ENCODE measurements around the gene MAX. TPM values are rescaled to one million over a fixed set of nuclear protein-coding genes. Genes with fewer than 3 reads are reported as not detected.

Gene MAX, protein sequence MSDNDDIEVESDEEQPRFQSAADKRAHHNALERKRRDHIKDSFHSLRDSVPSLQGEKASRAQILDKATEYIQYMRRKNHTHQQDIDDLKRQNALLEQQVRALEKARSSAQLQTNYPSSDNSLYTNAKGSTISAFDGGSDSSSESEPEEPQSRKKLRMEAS
- total RNA-seq (2021; fragmentation: NEBNext Ultra II Directional; extraction: Animal tissue kit (Norgen Biotek cat#: 25700)) (65.1 and 68.3 TPM in 2 replicates), polyA plus RNA-seq (2011; rRNA removed) (35.8 and 36.9 TPM in 2 replicates), polyA minus RNA-seq (2011; rRNA and poly(A)+ RNA removed) (31.5 and 41.5 TPM in 2 replicates)
- 42.6 TPM for polyA plus RNA-seq (2011; cell fraction: cytosol; rRNA removed)
- 46.5 TPM for polyA plus RNA-seq (2011; cell fraction: nucleus; rRNA removed)
- 33.1 to 49.6 TPM (median 39.9 TPM) in 4 replicates for polyA plus RNA-seq (2012, experiment 1 of 2)
- polyA plus RNA-seq (2012, experiment 2 of 2) = 28.3 TPM
- 36.7 TPM for polyA plus RNA-seq (2013, experiment 1 of 2)
- polyA plus RNA-seq (2013, experiment 2 of 2) = 38.6 TPM
- 19.2 TPM for polyA minus RNA-seq (2011; cell fraction: cytosol; rRNA and poly(A)+ RNA removed)
- polyA minus RNA-seq (2011; cell fraction: nucleus; rRNA and poly(A)+ RNA removed) = 63.4 TPM
- long read RNA-seq, experiment 1, partial matches to known transcripts = 1 of 22 reads
- long read RNA-seq, experiment 1, other reads (novel, unspliced or antisense) = 13 of 22 reads
- long read RNA-seq, experiment 2, transcript MAX-205 (5 exons, 1,546 nt) = minor isoform, 8 of 35 reads
- long read RNA-seq, experiment 2, transcript MAX-204 (4 exons, 1,973 nt) = major isoform, 15 of 35 reads
- long read RNA-seq, experiment 2, partial matches to known transcripts = 0 of 35 reads
- long read RNA-seq, experiment 2, other reads (novel, unspliced or antisense) = 11 of 35 reads

DNA sequence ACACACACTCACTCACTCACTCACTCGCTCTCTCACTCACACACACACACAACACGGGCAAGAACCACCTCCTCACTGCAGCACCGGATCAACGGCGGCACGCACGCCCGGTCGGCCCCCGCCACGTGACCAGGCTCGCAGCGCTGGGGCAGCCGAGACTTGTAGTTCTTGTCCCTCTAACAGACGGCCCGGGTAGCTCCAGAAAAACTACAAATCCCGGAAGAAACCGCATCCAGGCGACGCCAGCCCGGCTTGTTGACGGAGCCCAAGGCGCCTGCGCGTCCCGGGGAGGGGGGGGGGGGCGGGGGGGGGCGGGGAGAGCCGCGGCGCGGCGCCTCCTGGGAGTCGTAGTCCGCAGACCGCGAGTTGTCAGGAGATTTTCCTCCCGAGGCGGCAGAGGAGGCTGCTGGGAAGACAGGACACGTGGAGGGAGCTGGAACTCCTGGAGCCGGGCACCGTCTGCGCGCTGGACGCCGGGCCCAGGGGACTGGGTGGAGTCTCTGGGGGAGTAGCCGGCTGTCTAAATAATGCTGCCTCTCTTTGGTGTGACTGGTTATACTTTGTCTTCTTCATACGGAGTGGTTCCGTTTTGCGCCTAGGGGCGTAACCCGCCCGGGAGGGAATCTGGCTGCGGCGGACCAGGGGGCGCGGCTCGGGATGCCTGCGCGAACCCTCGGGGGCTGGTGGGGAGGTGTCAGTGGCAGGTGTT is at the start of gene MAX:
MAX (minus strand) TSS at position 77 of the 709 bp plus-strand sequence. CDS start 178 bp downstream, outside the sequence.
- H3K4me1 ChIP-seq (replicated peaks in 1 of 4; ENCODE audit: control insufficient read depth in 3 of 4, insufficient read depth in 4 of 4, low read length in 3 of 4) = peaks cover 0 to 1% (median 0%) of the 10 kb centered on the region in 4 experiments; a peak in 2 of 7 replicates
- H2BK120ac ChIP-seq (replicated peaks; ENCODE audit: low read depth, low read length) = no peak within 1 kb of the TSS
- peak within 1 kb of the TSS; percentile 81 to 91 for H3K4me2 ChIP-seq (ENCODE audit: insufficient read depth in 1 of 2, low read depth in 2 of 2, low read length in 2 of 2)
- no peak within 1 kb of the TSS for H2BK15ac ChIP-seq (ENCODE audit: low read length)
- H3K79me2 ChIP-seq (ENCODE audit: control insufficient read depth in 1 of 2, insufficient read depth in 2 of 2, low read length in 2 of 2) = peaks cover 0 to 35% of the 10 kb centered on the region in 2 experiments; a peak in 2 of 4 replicates
- peaks cover 0 to 9% (median 3%) of the 10 kb centered on the region in 4 experiments; a peak in 3 of 8 replicates for H3K36me3 ChIP-seq (ENCODE audit: control insufficient read depth in 2 of 4, insufficient read depth in 4 of 4, low read length in 3 of 4)
- no peak within 1 kb of the TSS for H3K18ac ChIP-seq (ENCODE audit: extremely low read depth, low read length)
- no peaks in the 10 kb centered on the region; a peak in 2 of 7 replicates for H3K27me3 ChIP-seq (replicated peaks in 1 of 4; ENCODE audit: control insufficient read depth in 3 of 4, extremely low read depth in 1 of 4, insufficient read depth in 3 of 4, low read length in 3 of 4)
- no peaks in the 10 kb centered on the region for H3K9me3 ChIP-seq (ENCODE audit: insufficient read depth in 2 of 2, low read depth in 1 of 2, low read length in 1 of 2)
- H4K91ac ChIP-seq (replicated peaks; ENCODE audit: insufficient read length, low read length) = no peak within 1 kb of the TSS
- peak within 1 kb of the TSS; percentile 21 to 69 (median 33) for H3K9ac ChIP-seq (replicated peaks in 1 of 4; ENCODE audit: extremely low read depth in 1 of 4, low read depth in 3 of 4, low read length in 3 of 4)
- H3K27ac ChIP-seq (ENCODE audit: low read depth, low read length) = no peak within 1 kb of the TSS
- peaks cover 2 to 3% of the 10 kb centered on the region in 2 experiments for H4K20me1 ChIP-seq (replicated peaks in 1 of 2; ENCODE audit: control insufficient read depth in 1 of 2, insufficient read depth in 2 of 2, low read length in 2 of 2)
- H4K5ac ChIP-seq (ENCODE audit: insufficient read length, low read depth, low read length) = no peak within 1 kb of the TSS
- no peak within 1 kb of the TSS for H3K23ac ChIP-seq (ENCODE audit: insufficient read length)
- DNase-seq (ENCODE audit: low read depth in 1 of 2, low spot score in 2 of 2) (peak; percentile 92 to 94), FAIRE-seq (no peak)
- H3K56ac ChIP-seq (replicated peaks; ENCODE audit: insufficient read length, low read depth, low read length) = no peak within 1 kb of the TSS
- H3K4me3 ChIP-seq (ENCODE audit: extremely low read depth in 1 of 4, insufficient read depth in 2 of 4, low read depth in 3 of 4, low read length in 4 of 4) = peak within 1 kb of the TSS; percentile 70 to 98 (median 79)
- H2BK12ac ChIP-seq (ENCODE audit: low read depth, low read length) = no peak within 1 kb of the TSS
- H4K8ac ChIP-seq (ENCODE audit: extremely low read depth, insufficient read depth, low read length) = no peak within 1 kb of the TSS
- 1% methylated on average over 39 of the region's 61 CpGs; no CpG with 5 or more reads in 1 of the 2 experiments for WGBS, 2 experiments (ENCODE audit: extremely low coverage in 1 of 2, insufficient coverage in 1 of 2, insufficient read length in 1 of 2, insufficient replicate concordance in 2 of 2, low coverage in 1 of 2, low lambda C conversion rate in 2 of 2, missing lambda C conversion rate in 1 of 2)
- peak within 1 kb of the TSS; percentile 78 for H2AFZ ChIP-seq (ENCODE audit: low read length)
- H2BK20ac ChIP-seq (ENCODE audit: low read length) = no peak within 1 kb of the TSS
- peaks cover 5% of the 10 kb centered on the region; the same call in 1 of the 2 replicates for H3K23me2 ChIP-seq (ENCODE audit: low read depth, low read length)
- POLR2A ChIA-PET (ENCODE audit: partially characterized antibody) = interaction anchor here (0.6 to 1.1 kb wide), 7 partner anchors 9 to 232 kb away, joined by 3 to 4 read pairs (median 3); partner anchors contain the start of gene FNTB
- H3K4ac ChIP-seq (replicated peaks; ENCODE audit: insufficient read length, low read depth, low read length) = no peak within 1 kb of the TSS
- H3K14ac ChIP-seq (ENCODE audit: insufficient read length) = no peak within 1 kb of the TSS
- 0 out of 2 replicates have a peak within 1 kb of the TSS, but pooled peaks have one; percentile 31 for H2BK5ac ChIP-seq (ENCODE audit: low read depth, low read length)
- no peak within 1 kb of the TSS for H2AK5ac ChIP-seq (ENCODE audit: low read depth, low read length)
- CTCF ChIA-PET (ENCODE audit: partially characterized antibody) = interaction anchor here (0.6 to 1.6 kb wide), 4 partner anchors 41 to 309 kb away, joined by 3 to 5 read pairs (median 4); partner anchors contain the start of gene FNTB
- peaks cover 2% of the 10 kb centered on the region; the same call in 1 of the 2 replicates for H3K79me1 ChIP-seq (ENCODE audit: low read depth, low read length)
- peak in 1 of 2 experiments; percentile 19; a peak in 1 of 3 replicates for TF ChIP-seq POLR2A (IDR thresholded peaks at IDR 0.05; ENCODE audit: control extremely low read depth in 1 of 2, low read depth in 2 of 2, low read length in 2 of 2)
- TF ChIP-seq USF2 (IDR thresholded peaks at IDR 0.05; ENCODE audit: low read length) = peak; percentile 96
- TF ChIP-seq E2F6 (IDR thresholded peaks at IDR 0.05) = peak; percentile 85
- TF ChIP-seq TEAD4 (IDR thresholded peaks at IDR 0.05; ENCODE audit: low read depth, low read length) = peak; percentile 28; the same call in 1 of the 2 replicates
- 0 out of 2 replicates have a peak, but pooled peaks have one; percentile 9 for TF ChIP-seq BACH1 (IDR thresholded peaks at IDR 0.05; ENCODE audit: low read length)
- peak; percentile 77 for TF ChIP-seq CREB1 (IDR thresholded peaks at IDR 0.05)
